ENCODE measurements around the gene AGAP1. TPM values are rescaled to one million over a fixed set of nuclear protein-coding genes. Genes with fewer than 3 reads are reported as not detected.

The AGAP1 gene
- polyA plus RNA-seq, 1 donor from 2014 or later: 17.4 TPM

GRCh38 chr2:235584638-235585007 lies 90.8 kb downstream of the AGAP1 start:
- Histone ChIP-seq H2AFZ (ENCODE audit: low read depth, low read length) (no peak overlapping the region), H3F3A (ENCODE audit: insufficient read depth, low read length, poor library complexity, severe bottlenecking) (no peaks in the 10 kb centered on the region), H4K20me1 (ENCODE audit: insufficient read depth) (no peaks in the 10 kb centered on the region), H3K4me2 (ENCODE audit: low read length) (no peak overlapping the region), H3K79me2 (replicated peaks; ENCODE audit: insufficient read depth, low read length) (no peaks in the 10 kb centered on the region), H3K36me3 (ENCODE audit: insufficient read depth, low read length) (no peaks in the 10 kb centered on the region), H3K9ac (ENCODE audit: low read length) (no peak overlapping the region), H3K4me3 (ENCODE audit: low read length) (no peak overlapping the region), H3K9me2 (ENCODE audit: insufficient read depth, low read length) (no peaks in the 10 kb centered on the region), H3K27ac (ENCODE audit: low read length) (no peak overlapping the region), H3K27me3 (ENCODE audit: insufficient read depth, low read depth, low read length) (no peaks in the 10 kb centered on the region), H3K9me3 (ENCODE audit: low read length) (no peaks in the 10 kb centered on the region)
- TF ChIP-seq, protein P1, sequence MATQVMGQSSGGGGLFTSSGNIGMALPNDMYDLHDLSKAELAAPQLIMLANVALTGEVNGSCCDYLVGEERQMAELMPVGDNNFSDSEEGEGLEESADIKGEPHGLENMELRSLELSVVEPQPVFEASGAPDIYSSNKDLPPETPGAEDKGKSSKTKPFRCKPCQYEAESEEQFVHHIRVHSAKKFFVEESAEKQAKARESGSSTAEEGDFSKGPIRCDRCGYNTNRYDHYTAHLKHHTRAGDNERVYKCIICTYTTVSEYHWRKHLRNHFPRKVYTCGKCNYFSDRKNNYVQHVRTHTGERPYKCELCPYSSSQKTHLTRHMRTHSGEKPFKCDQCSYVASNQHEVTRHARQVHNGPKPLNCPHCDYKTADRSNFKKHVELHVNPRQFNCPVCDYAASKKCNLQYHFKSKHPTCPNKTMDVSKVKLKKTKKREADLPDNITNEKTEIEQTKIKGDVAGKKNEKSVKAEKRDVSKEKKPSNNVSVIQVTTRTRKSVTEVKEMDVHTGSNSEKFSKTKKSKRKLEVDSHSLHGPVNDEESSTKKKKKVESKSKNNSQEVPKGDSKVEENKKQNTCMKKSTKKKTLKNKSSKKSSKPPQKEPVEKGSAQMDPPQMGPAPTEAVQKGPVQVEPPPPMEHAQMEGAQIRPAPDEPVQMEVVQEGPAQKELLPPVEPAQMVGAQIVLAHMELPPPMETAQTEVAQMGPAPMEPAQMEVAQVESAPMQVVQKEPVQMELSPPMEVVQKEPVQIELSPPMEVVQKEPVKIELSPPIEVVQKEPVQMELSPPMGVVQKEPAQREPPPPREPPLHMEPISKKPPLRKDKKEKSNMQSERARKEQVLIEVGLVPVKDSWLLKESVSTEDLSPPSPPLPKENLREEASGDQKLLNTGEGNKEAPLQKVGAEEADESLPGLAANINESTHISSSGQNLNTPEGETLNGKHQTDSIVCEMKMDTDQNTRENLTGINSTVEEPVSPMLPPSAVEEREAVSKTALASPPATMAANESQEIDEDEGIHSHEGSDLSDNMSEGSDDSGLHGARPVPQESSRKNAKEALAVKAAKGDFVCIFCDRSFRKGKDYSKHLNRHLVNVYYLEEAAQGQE (IDR thresholded peaks at IDR 0.05; ENCODE audit: borderline replicate concordance): no peak
- TF ChIP-seq SMC3 (conservative IDR thresholded peaks at IDR 0.05; ENCODE audit: poor library complexity) (no peak), MXI1 (conservative IDR thresholded peaks at IDR 0.05; ENCODE audit: poor library complexity, severe bottlenecking) (no peak), EZH2 (IDR thresholded peaks at IDR 0.05; ENCODE audit: borderline replicate concordance, insufficient read depth, low read length, poor library complexity, severe bottlenecking) (no peak), POLR2AphosphoS5 (IDR thresholded peaks at IDR 0.05) (no peak), RAD21 (conservative IDR thresholded peaks at IDR 0.05) (no peak), EP300 (conservative IDR thresholded peaks at IDR 0.05; ENCODE audit: poor library complexity, severe bottlenecking) (no peak), CTCF (IDR thresholded peaks at IDR 0.05; ENCODE audit: poor library complexity, severe bottlenecking) (no peak), TAF1 (IDR thresholded peaks at IDR 0.05; ENCODE audit: low read depth) (no peak)

- no peak overlapping the region for H3K9ac ChIP-seq (ENCODE audit: low read length)
- H3K27ac ChIP-seq (ENCODE audit: low read length): no peak overlapping the region
Measured at GRCh38 chr2:235587202-235587601, 93.4 kb downstream of the AGAP1 start.

More at GRCh38 chr2:235587202-235587601, 93.4 kb downstream of the AGAP1 start:
- no peaks in the 10 kb centered on the region for H3F3A ChIP-seq (ENCODE audit: insufficient read depth, low read length, poor library complexity, severe bottlenecking)
- no peaks in the 10 kb centered on the region for H3K79me2 ChIP-seq (replicated peaks; ENCODE audit: insufficient read depth, low read length)
- H2AFZ ChIP-seq (ENCODE audit: low read depth, low read length): no peak overlapping the region
- no peak overlapping the region for H3K4me2 ChIP-seq (ENCODE audit: low read length)
- H3K36me3 ChIP-seq (ENCODE audit: insufficient read depth, low read length): no peaks in the 10 kb centered on the region
- no peak for TF ChIP-seq SMC3 (conservative IDR thresholded peaks at IDR 0.05; ENCODE audit: poor library complexity)
- TF ChIP-seq, protein P1 (IDR thresholded peaks at IDR 0.05; ENCODE audit: borderline replicate concordance): no peak
- TF ChIP-seq RAD21 (conservative IDR thresholded peaks at IDR 0.05): no peak
- no peak for TF ChIP-seq MXI1 (conservative IDR thresholded peaks at IDR 0.05; ENCODE audit: poor library complexity, severe bottlenecking)
- TF ChIP-seq CTCF (IDR thresholded peaks at IDR 0.05; ENCODE audit: poor library complexity, severe bottlenecking): no peak
- TF ChIP-seq EZH2 (IDR thresholded peaks at IDR 0.05; ENCODE audit: borderline replicate concordance, insufficient read depth, low read length, poor library complexity, severe bottlenecking): no peak
- TF ChIP-seq POLR2AphosphoS5 (IDR thresholded peaks at IDR 0.05): no peak
- TF ChIP-seq TAF1 (IDR thresholded peaks at IDR 0.05; ENCODE audit: low read depth): no peak
- no peak for TF ChIP-seq EP300 (conservative IDR thresholded peaks at IDR 0.05; ENCODE audit: poor library complexity, severe bottlenecking)
- H3K9me3 ChIP-seq (ENCODE audit: low read length): no peaks in the 10 kb centered on the region
- no peak overlapping the region for H3K4me3 ChIP-seq (ENCODE audit: low read length)
- H3K9me2 ChIP-seq (ENCODE audit: insufficient read depth, low read length): no peaks in the 10 kb centered on the region
- no peaks in the 10 kb centered on the region for H3K27me3 ChIP-seq (ENCODE audit: insufficient read depth, low read depth, low read length)
- no peaks in the 10 kb centered on the region for H4K20me1 ChIP-seq (ENCODE audit: insufficient read depth)

Data from neural cell (in vitro differentiated cells).